Measurements from ENCODE around the gene FXYD5.

The FXYD5 gene

GRCh38 chr19:35160629-35161433 lies 6.3 kb downstream of the FXYD5 start:
- DNase-seq = no peak

GRCh38 chr19:35161434-35161743 lies 6.9 kb downstream of the FXYD5 start:
- no peak for DNase-seq

GRCh38 chr19:35162471-35163326 lies 8.2 kb downstream of the FXYD5 start:
- DNase-seq = no peak

- DNase-seq = no peak
These were observed 9.9 kb downstream of the FXYD5 start for GRCh38 chr19:35164418-35164817.

GRCh38 chr19:35165200-35166058 lies 10.9 kb downstream of the FXYD5 start:
- DNase-seq = no peak

GRCh38 chr19:35166100-35167063 lies 11.8 kb downstream of the FXYD5 start:
- DNase-seq = no peak

- no peak for DNase-seq
These were observed 12.9 kb downstream of the FXYD5 start for GRCh38 chr19:35167251-35168119.

GRCh38 chr19:35168196-35168595 lies 13.7 kb downstream of the FXYD5 start:
- DNase-seq = no peak

- DNase-seq = no peak
These were observed 14.9 kb downstream of the FXYD5 start for GRCh38 chr19:35169221-35169995.

GRCh38 chr19:35170359-35171061 lies 16.0 kb downstream of the FXYD5 start:
- DNase-seq = no peak

GRCh38 chr19:35171730-35172129 lies 17.2 kb downstream of the FXYD5 start:
- DNase-seq = no peak

- no peak for DNase-seq
These were observed 19.7 kb downstream of the FXYD5 start for GRCh38 chr19:35174226-35174625.

GRCh38 chr19:35176181-35176570 lies 21.6 kb downstream of the FXYD5 start:
- no peak for DNase-seq

GRCh38 chr19:35177377-35178274 lies 23.1 kb downstream of the FXYD5 start:
- DNase-seq = no peak

- no peak for DNase-seq
These were observed 24.2 kb downstream of the FXYD5 start for GRCh38 chr19:35178701-35179100.

- DNase-seq = no peak
These were observed 25.3 kb downstream of the FXYD5 start for GRCh38 chr19:35179830-35180229.

GRCh38 chr19:35181387-35181786 lies 26.9 kb downstream of the FXYD5 start:
- no peak for DNase-seq

- no peak for DNase-seq
These were observed 29.7 kb downstream of the FXYD5 start for GRCh38 chr19:35184267-35184666.

Data from NCI-H1417 (cell line).